HG03066 (cell line): ENCODE data around the gene GRXCR2.
"Not testable (repeated sequence)": the region's sequence is repeated elsewhere in the genome, so short reads cannot be mapped to it uniquely, and the experiment has no call there.

Experiments
- ATAC-seq: cut with Tn5 transposase; IDR thresholded peaks from one replicate; pipeline ENCODE4 v1.9.1; 2021; ENCODE audit warnings: low read depth; ENCODE audit not compliant: unreplicated experiment

GRXCR2 gene

GRCh38 chr5:145887976-145888574 is 15.3 kb upstream of the GRXCR2 start:
- ATAC-seq = no peak

DNA sequence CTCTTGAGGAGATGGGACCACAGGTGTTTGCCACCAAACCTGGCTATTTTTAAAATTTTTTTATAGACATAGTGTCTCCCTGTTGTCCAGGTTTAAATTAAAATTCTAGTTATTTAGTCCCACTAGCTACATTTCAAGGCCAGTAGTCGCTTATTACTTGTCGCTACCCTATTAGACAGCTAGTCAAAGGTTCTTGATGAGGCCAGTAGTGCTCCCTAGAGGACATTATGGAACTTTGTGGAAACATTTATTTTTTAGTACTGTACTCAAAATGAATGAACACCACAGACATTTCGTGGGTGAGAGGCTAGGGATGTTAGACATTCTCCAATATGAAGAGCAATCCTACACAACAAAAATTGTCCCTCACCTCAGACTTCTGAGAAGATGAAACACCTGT is 14.4 kb upstream of the GRXCR2 start:
- no peak for ATAC-seq

DNA sequence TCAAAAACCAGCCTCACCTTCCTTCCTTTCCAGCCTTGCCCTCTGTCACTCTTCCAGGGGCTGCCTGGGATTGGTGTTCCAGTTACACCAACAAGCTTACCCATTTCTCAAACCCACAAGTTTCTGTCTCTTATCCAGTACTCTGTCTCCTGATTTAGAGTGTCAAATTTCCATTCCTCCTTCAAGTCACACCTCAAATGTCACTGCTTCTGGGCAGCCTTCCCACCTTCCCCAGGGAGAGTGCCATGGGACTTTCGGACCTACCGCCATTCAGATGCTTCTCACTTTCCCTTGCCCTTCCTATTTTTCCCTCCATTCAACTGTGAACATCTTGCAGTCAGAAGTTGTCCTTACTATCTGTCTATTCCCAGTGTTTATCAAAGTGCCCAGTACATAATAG is 2.0 kb upstream of the GRXCR2 start:
- ATAC-seq = no peak

DNA sequence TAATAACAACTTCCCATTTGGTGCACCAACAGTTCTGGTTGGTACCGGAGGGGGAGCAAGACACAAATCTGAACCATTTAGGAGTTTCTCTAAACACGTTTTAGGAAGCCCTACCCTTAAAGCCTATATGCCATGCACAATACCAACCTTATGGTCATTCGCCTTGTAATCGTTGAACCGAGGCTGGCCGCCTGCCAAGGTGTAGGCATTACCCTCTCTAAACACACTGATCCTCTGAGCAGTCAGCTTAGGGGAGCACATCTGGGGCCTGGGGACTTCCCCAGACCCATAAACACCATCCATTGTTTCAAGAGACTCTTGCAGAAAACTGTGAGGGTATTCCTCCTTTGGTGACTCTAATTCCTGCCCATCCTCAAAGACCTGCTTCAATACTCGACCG is 328 bp downstream of the GRXCR2 start:
- no peak for ATAC-seq

- no peak for ATAC-seq
Observed at GRCh38 chr5:145869753-145870152, 3.1 kb downstream of the GRXCR2 start.

GRCh38 chr5:145867806-145868205 is 5.0 kb downstream of the GRXCR2 start:
- no peak for ATAC-seq

DNA sequence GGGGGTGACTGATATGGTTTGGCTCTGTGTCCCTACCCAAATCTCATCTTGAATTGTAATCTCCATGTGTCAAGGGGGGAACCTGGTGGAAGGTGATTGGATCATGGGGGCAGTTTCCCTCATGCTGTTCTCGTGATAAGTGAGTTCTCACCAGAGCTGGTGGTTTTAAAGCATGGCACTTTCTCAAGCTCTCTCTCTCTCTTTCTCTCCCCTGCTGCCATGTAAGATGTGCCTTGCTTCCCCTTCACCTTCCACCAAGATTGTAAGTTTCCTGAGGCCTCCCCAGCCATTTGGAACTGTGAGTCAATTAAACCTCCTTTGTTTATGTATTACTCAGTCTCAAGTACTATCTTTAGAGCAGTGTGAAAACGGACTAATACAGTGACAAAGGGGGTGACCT is 8.4 kb downstream of the GRXCR2 start:
- not testable (repeated sequence) for ATAC-seq

- no peak for ATAC-seq
Observed at GRCh38 chr5:145863003-145863402, 9.8 kb downstream of the GRXCR2 start.

DNA sequence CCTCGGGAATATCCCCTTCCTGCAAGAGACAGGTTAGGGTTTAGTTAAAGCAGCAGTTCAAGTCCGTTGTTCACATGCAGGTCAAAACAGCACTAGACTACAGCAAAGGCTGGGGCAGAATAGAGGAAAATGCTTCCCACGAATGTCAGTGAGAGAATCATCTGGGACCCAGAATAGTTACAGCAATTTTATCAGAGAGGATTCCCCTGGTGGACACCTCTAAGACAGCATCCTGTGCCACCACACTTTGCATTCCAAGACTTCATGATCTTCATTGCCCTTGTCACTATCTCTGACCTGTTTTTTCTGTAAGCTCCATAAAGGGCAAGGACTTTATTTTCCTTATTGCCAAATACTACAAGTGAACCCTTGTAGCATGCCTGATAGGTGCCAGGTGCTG is 12.9 kb downstream of the GRXCR2 start:
- ATAC-seq = no peak

GRCh38 chr5:145859453-145859852 is 13.4 kb downstream of the GRXCR2 start:
- no peak for ATAC-seq

DNA sequence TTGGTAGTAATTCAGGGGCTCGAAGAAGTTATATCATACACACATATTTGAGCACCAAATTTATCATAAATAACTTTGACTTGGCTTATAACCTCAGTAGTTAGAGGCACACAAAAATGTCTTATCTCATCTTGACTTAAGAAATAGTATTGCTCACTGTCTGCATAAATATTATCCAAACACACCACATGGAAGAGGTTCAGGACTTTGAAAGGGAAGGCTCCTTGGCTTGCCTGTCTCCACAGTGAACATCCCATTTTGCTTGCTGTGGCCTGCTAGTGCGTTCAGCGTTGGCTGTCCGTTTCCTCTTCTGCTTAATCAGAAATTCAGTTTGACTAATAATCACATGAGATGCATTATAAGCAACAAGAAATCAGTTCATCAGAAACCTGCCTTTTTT is 13.9 kb downstream of the GRXCR2 start:
- no peak for ATAC-seq

GRCh38 chr5:145856285-145856818 is 16.5 kb downstream of the GRXCR2 start:
- ATAC-seq = peak; percentile 49

- ATAC-seq = no peak
Observed at GRCh38 chr5:145855763-145856267, 17.0 kb downstream of the GRXCR2 start.

GRCh38 chr5:145854651-145855258 is 18.1 kb downstream of the GRXCR2 start:
- no peak for ATAC-seq

- no peak for ATAC-seq
Observed at GRCh38 chr5:145853781-145854376, 18.9 kb downstream of the GRXCR2 start.

GRCh38 chr5:145852990-145853389 is 19.8 kb downstream of the GRXCR2 start:
- no peak for ATAC-seq

GRCh38 chr5:145848854-145849253 is 24.0 kb downstream of the GRXCR2 start:
- no peak for ATAC-seq

DNA sequence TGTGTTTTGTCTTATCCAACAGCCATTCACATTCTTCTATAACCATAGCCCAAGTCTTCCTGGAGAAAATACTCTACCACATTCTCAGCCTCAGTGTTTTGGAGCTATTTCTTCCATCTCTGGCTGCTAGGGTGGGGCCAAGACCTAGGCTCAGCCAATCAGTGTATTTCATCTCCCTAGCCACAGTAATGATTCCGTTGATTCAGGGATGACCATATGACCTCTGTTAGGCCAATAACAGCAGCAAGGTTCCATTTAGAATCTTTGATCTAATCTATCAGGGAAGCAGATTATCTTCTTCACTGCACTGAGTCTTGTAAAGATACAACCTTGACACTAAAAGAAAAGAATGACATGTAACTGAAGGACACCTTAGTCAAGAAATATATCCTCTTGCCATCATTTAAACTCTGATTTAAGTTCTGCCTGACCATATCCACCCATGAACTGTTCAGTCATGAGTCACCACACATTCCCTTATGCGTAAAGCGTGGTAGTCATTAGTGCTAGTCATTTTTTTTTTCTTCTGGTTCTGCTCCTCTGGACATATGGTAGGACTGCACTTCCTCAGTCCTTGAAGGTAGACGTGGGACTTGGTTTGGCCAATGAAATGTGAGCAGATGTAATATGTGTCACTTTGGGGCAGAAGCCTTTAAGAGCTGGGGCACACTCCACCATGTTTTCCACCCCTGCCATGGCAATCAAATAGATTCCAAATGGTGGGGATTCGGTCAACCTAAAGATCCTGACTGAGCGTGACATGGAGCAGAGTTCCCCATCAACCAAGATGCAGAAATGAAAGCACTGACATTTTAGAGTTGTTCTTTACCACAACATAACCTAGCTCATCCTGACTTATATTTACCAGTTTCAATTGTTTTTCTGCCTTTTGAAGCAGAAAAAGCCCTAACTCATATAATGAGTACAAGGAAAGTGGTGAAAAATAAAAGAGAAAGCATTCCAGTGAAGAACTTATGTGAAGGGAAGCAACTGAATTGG is 25.0 kb downstream of the GRXCR2 start:
- no peak for ATAC-seq

DNA sequence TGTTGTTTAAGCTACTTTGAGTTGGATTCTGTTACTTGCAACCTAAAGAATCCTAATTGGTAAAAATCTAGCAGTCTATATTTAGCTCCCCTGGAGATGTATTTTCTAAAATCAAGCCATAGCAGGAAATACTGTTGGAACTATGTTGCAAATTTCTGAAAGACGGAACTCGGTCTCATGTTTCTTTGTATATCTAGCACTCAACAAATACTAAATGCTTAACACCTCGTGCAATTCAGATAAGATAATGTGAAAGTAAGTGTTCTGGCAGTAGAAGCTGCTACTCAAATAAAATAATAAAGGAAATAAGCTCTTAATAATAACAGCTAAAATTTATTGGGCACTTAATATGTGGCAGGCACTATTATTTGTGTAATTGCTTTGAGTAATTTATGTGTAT is 26.7 kb downstream of the GRXCR2 start:
- ATAC-seq = no peak

DNA sequence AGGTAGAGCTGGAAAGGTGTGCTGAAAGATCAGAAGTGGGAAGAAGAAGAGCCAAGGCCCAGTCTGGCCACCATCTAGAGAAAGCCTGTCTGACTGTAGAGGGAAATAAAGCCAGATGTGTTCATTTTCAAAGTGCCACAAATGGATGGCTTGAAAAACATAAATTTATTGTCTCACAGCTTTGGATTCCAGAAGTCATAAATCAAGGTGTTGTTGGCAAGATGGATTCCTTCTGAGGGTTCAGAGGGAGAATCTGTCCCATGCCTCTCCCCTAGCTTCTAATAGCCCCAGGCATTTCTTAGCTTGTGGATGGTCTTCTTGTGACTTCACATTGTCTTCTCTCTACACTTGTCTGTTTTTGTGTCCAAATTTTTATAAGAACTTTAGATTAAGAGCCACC is 31.5 kb downstream of the GRXCR2 start:
- no peak for ATAC-seq
